Activated naive CD8-positive, alpha-beta T cell treated with anti-CD3 and anti-CD28 coated beads, Interleukin-2, amount 10 ng/mL, durations not matched to agents 7 days and 5 days (primary cell): ENCODE measurements around the gene AKR1D1. TPM values are rescaled to one million over a fixed set of nuclear protein-coding genes. Genes with fewer than 3 reads are reported as not detected.
"Not testable (repeated sequence)": the region's sequence is repeated elsewhere in the genome, so short reads cannot be mapped to it uniquely, and the experiment has no call there.

Experiments used
- ATAC-seq: fragments of 150-1000 bp; cut with Tn5 transposase; one replicate; pipeline ENCODE4 v1.10.0; 2021; ENCODE audit warnings: low read depth, moderate library complexity
- POLR2A ChIA-PET: fragments of 350-600 bp; sonication (Branson Sonifier 250); formaldehyde crosslinking; loops from one replicate; lab custom pipeline; 2021; ENCODE audit warnings: antibody characterized with exemption; lab: Charles Lee
- DNase-seq: peaks from one replicate; pipeline ENCODE4 v3.0.0; 2021
- H3K27ac Mint-ChIP-seq: one replicate; pipeline ENCODE4 v1.8.0; 2022; ENCODE audit warnings: mild to moderate bottlenecking, mixed read lengths
- H3K27me3 Mint-ChIP-seq: one replicate; pipeline ENCODE4 v1.8.0; 2022; ENCODE audit warnings: mild to moderate bottlenecking, moderate library complexity, mixed read lengths
- H3K36me3 Mint-ChIP-seq: one replicate; pipeline ENCODE4 v1.8.0; 2021; ENCODE audit warnings: mild to moderate bottlenecking, mixed read lengths
- H3K4me1 Mint-ChIP-seq: one replicate; pipeline ENCODE4 v1.8.0; 2021; ENCODE audit warnings: mixed read lengths
- H3K4me3 Mint-ChIP-seq: one replicate; pipeline ENCODE4 v1.8.0; 2022; ENCODE audit warnings: mild to moderate bottlenecking, moderate library complexity, mixed read lengths
- H3K9me3 Mint-ChIP-seq: one replicate; pipeline ENCODE4 v1.8.0; 2021; ENCODE audit warnings: mixed read lengths
- total RNA-seq, 2 experiments: library from RNA; stranded (reverse); gene quantifications; one replicate each; pipeline ENCODE4 v1.2.3, GENCODE V29; 2021

AKR1D1 gene
- not detected for total RNA-seq

DNA sequence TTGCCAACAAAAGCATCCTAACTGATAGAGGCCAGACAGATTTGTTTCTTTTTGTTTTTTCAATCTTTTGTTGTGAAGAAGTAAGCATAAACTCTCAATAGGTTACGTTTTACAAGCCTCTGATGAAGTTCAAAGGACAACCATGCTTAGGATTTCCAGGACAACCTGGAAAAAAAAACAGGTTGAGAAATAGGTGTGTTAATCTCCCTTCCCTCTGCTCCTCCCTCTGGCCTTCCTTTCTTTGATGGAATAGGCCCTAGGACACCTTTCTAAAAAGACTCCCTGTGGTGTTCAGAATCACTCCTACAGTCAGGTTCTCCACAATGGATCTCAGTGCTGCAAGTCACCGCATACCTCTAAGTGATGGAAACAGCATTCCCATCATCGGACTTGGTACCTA is at the start of gene AKR1D1:
Gene AKR1D1, plus strand, starts transcription at position 264 of the 400 bp plus-strand sequence. Its CDS starts 60 bp downstream, at position 324.
- no peak within 1 kb of the TSS for H3K27ac Mint-ChIP-seq
- POLR2A ChIA-PET: no interaction called here
- H3K27me3 Mint-ChIP-seq: no peaks in the 10 kb centered on the region
- ATAC-seq (no peak), DNase-seq (no peak)
- peaks cover 3% of the 10 kb centered on the region for H3K9me3 Mint-ChIP-seq
- H3K4me1 Mint-ChIP-seq: no peaks in the 10 kb centered on the region
- no peak within 1 kb of the TSS for H3K4me3 Mint-ChIP-seq
- no peaks in the 10 kb centered on the region for H3K36me3 Mint-ChIP-seq

DNA sequence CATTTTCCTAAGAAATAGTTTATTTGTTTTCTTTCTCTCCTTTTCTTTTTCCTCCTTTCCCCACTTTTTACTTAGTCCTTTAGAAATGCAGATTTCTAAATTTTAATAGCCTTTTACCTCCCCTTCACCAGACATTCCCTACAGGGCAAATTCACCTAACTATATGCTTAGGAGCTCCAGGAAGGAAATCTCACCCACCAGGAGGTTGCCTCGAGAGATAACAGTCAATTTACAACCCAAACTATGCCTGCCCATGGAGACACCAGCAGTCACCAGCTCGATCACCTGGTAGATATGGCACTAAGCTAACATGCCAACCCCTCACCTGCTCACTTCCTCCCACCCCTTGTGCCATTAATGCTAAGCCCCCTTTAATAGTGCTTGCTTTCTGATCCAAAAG is 49.2 kb upstream of the AKR1D1 start:
- Mint-ChIP-seq H3K27ac (no peak overlapping the region), H3K36me3 (peaks cover 8% of the 10 kb centered on the region), H3K27me3 (peaks cover 11% of the 10 kb centered on the region), H3K4me3 (no peak overlapping the region), H3K9me3 (peaks cover 13% of the 10 kb centered on the region), H3K4me1 (peaks cover 12% of the 10 kb centered on the region)
- ATAC-seq (no peak), DNase-seq (no peak)
- POLR2A ChIA-PET: no interaction called here

DNA sequence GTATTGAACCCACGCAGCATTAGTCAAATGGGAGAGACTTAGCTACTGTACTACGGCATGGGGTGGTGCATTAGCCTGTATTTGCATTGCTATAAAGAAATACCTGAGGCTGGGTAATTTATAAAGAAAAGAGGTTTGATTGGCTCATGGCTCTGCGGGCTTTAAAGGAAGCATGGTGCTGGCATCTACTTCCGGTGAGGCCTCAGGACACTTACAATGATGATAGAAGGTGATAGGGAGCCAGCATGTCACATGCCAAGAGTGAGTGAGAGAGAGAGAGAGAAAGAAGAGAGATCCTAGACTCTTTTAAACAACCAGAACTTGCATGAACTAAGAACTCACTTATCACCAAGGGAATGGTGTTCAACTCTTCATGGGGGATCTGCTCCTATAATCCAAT is 47.1 kb upstream of the AKR1D1 start:
- POLR2A ChIA-PET: no interaction called here
- ATAC-seq: no peak
- H3K4me1 Mint-ChIP-seq: peaks cover 3% of the 10 kb centered on the region

DNA sequence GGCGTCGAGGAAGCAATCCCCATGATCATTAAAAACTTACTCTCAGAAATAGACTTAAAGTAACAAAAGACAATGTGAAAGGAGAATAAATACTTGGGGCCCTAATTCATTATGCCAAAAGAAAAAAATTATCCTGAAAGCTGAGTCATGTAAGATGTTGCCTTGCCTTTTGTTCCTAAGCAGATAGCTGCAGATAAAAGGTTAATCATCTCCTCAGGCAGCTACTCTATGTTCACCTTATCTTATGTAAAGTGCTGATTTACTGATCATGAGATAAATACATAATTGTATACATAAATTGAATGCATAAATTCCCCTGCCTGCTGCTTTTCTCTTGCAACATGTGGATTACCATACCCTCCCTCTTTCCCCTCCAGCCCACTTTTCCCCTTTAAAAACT is 46.3 kb upstream of the AKR1D1 start:
- Mint-ChIP-seq H3K4me3 (no peak overlapping the region), H3K27ac (no peak overlapping the region), H3K27me3 (peaks cover 11% of the 10 kb centered on the region), H3K4me1 (no peaks in the 10 kb centered on the region), H3K36me3 (no peaks in the 10 kb centered on the region), H3K9me3 (peaks cover 9% of the 10 kb centered on the region)
- ATAC-seq: no peak
- DNase-seq: no peak
- POLR2A ChIA-PET: no interaction called here

More for the DNA sequence above, 47.1 kb upstream of the AKR1D1 start:
- peaks cover 11% of the 10 kb centered on the region for H3K27me3 Mint-ChIP-seq
- H3K36me3 Mint-ChIP-seq: peaks cover under 1% of the 10 kb centered on the region
- no peak overlapping the region for H3K27ac Mint-ChIP-seq
- peaks cover 10% of the 10 kb centered on the region for H3K9me3 Mint-ChIP-seq
- H3K4me3 Mint-ChIP-seq: no peak overlapping the region
- DNase-seq: no peak

DNA sequence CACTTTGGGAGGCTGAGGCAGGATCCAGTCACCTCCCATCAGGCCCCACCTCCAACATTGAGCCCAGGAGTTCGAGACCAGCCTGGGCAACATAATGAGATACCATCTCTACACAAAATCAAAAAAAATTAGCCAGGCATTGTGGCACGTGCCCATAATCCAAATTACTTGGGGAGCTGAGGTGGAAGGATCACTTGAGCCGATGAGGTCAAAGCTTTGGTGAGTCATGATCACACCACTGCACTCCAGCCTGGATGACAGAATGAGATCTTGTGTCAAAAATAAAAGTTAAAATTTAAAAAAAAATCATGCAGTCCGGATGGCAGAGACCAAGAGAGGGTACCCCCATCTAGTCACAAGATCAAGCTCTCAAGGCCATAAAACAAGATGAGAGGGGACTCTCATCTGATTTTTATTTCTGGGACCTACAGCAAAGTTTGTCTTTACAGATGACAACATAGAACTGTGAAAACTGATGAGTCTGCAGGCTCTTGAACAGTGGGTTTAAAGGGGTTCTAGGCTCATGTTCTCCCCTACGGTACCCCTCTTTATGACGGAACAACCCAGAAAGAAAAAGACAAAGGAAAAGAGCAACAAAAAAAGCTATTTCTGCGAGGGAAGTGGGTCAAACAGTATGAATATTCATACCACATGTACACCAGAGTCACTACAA is 45.4 kb upstream of the AKR1D1 start:
- Mint-ChIP-seq H3K27me3 (peaks cover 11% of the 10 kb centered on the region), H3K27ac (no peak overlapping the region), H3K4me3 (no peak overlapping the region), H3K36me3 (no peaks in the 10 kb centered on the region), H3K4me1 (no peaks in the 10 kb centered on the region), H3K9me3 (peaks cover 8% of the 10 kb centered on the region)
- ATAC-seq (no peak), DNase-seq (no peak)
- POLR2A ChIA-PET: interaction anchor here (0.6 kb wide), 1 partner anchor 1208 kb away, joined by 4 read pairs; no protein-coding TSS in a partner anchor

DNA sequence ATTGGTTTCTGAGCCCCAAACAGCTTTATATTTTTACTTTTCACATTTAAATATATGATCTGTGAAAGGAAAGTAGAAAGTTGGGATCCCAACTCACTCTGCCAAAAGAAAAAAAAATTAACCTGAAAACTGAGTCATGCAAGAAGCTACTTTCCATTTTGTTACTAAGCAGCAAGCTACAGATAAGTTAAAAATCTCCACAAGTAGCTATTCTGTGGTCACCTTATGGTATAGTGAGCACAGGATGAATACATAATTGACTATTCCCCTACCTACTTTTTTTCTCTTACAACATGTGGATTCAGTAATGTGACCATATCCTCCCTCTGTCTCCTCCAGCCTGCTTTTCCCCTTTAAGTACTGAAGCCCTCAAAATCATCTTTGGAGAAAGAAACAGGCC is 44.1 kb upstream of the AKR1D1 start:
- H3K27me3 Mint-ChIP-seq: peaks cover 14% of the 10 kb centered on the region
- no peaks in the 10 kb centered on the region for H3K36me3 Mint-ChIP-seq
- H3K4me3 Mint-ChIP-seq: no peak overlapping the region
- no peaks in the 10 kb centered on the region for H3K4me1 Mint-ChIP-seq
- peaks cover 9% of the 10 kb centered on the region for H3K9me3 Mint-ChIP-seq
- no peak overlapping the region for H3K27ac Mint-ChIP-seq
- POLR2A ChIA-PET: no interaction called here
- DNase-seq: no peak
- ATAC-seq: no peak

DNA sequence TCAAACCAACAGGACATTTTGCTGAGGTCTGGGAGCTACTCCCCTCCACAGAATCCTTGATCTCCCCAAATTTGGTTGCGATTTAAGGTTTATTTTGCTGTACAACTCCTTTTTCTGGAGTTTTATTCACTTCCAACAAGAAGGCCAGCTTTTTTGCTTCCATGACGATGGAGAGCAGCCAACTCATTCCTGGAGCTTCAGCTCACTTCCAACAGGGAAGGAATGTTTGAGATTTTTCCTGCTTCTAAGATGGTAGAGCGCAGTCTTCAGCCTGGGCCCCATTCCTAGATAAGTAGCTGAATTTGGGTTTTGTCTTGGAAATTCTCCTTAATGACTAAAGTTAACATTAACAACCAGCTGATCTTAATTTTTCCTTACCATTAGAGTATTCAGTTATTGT is 43.5 kb upstream of the AKR1D1 start:
- no peak overlapping the region for H3K27ac Mint-ChIP-seq
- POLR2A ChIA-PET: no interaction called here
- peaks cover 14% of the 10 kb centered on the region for H3K27me3 Mint-ChIP-seq

DNA sequence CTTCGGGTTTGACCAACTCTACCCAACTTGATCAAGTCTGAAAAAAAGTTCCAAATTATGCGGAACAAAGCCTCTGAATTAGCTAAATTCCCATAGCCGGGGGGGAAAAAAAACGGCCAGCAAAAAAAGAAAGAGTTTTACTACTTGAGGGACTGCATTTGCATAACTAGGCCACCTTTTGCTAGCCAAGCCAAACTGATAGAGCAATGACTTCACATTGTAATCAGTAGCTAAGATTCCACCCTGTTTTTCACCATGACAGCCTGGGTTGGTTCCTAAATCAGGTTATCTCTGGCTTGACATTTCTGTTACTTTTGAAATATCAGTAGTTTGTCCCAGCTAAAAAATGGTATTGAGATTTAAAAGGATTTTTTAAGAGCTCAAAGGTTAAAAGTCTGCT is 43.0 kb upstream of the AKR1D1 start:
- Mint-ChIP-seq H3K27me3 (peaks cover 10% of the 10 kb centered on the region), H3K27ac (no peak overlapping the region), H3K4me3 (no peak overlapping the region), H3K9me3 (peaks cover 9% of the 10 kb centered on the region), H3K36me3 (no peaks in the 10 kb centered on the region), H3K4me1 (no peaks in the 10 kb centered on the region)
- no peak for ATAC-seq
- no peak for DNase-seq
- POLR2A ChIA-PET: no interaction called here

More for the DNA sequence above, 43.5 kb upstream of the AKR1D1 start:
- peaks cover 9% of the 10 kb centered on the region for H3K9me3 Mint-ChIP-seq
- no peaks in the 10 kb centered on the region for H3K36me3 Mint-ChIP-seq
- H3K4me1 Mint-ChIP-seq: no peaks in the 10 kb centered on the region
- H3K4me3 Mint-ChIP-seq: no peak overlapping the region
- no peak for DNase-seq
- no peak for ATAC-seq

- H3K27ac Mint-ChIP-seq: no peak overlapping the region
- peaks cover 14% of the 10 kb centered on the region for H3K9me3 Mint-ChIP-seq
- H3K4me3 Mint-ChIP-seq: no peak overlapping the region
- H3K36me3 Mint-ChIP-seq: no peaks in the 10 kb centered on the region
- DNase-seq: no peak
- H3K4me1 Mint-ChIP-seq: no peaks in the 10 kb centered on the region
- peaks cover 24% of the 10 kb centered on the region for H3K27me3 Mint-ChIP-seq
- POLR2A ChIA-PET: no interaction called here
- no peak for ATAC-seq
These were observed 40.1 kb upstream of the AKR1D1 start for GRCh38 chr7:138036135-138036534.

- POLR2A ChIA-PET, H3K36me3 Mint-ChIP-seq, H3K27ac Mint-ChIP-seq, H3K4me3 Mint-ChIP-seq, ATAC-seq, DNase-seq, H3K4me1 Mint-ChIP-seq: not testable (repeated sequence)
- Mint-ChIP-seq H3K27me3 (peaks cover 23% of the 10 kb centered on the region), H3K9me3 (peaks cover 12% of the 10 kb centered on the region)
These were observed 36.2 kb upstream of the AKR1D1 start for GRCh38 chr7:138040063-138040462.

GRCh38 chr7:138044897-138045296 is 31.4 kb upstream of the AKR1D1 start:
- ATAC-seq (no peak), DNase-seq (no peak)
- H3K4me1 Mint-ChIP-seq: no peaks in the 10 kb centered on the region
- peaks cover 5% of the 10 kb centered on the region for H3K9me3 Mint-ChIP-seq
- H3K36me3 Mint-ChIP-seq: no peaks in the 10 kb centered on the region
- POLR2A ChIA-PET: no interaction called here
- H3K27ac Mint-ChIP-seq: no peak overlapping the region
- H3K4me3 Mint-ChIP-seq: no peak overlapping the region
- peaks cover 22% of the 10 kb centered on the region for H3K27me3 Mint-ChIP-seq

DNA sequence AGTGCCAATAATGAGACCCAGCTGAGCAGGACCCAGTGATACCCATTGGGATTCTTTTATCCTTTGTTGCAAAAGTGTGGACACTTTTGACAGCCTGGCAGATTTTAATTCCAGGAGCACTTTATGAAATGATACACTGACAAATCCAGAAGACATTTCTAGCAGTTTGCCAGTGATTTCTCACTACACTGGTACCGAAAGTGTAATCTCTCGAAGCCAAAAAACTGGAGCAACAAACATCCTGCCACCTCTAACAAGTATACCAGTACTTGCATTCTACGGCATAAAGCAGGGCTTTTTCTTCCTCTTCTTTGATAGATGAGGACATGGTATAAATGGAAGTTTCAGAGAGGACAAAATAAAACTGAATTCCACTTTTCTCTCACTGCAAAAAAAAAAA is 28.4 kb upstream of the AKR1D1 start:
- ATAC-seq: no peak
- no peak for DNase-seq
- Mint-ChIP-seq H3K36me3 (no peaks in the 10 kb centered on the region), H3K27me3 (peaks cover 14% of the 10 kb centered on the region), H3K4me3 (no peak overlapping the region), H3K4me1 (no peaks in the 10 kb centered on the region), H3K9me3 (peaks cover 6% of the 10 kb centered on the region), H3K27ac (no peak overlapping the region)
- POLR2A ChIA-PET: no interaction called here

DNA sequence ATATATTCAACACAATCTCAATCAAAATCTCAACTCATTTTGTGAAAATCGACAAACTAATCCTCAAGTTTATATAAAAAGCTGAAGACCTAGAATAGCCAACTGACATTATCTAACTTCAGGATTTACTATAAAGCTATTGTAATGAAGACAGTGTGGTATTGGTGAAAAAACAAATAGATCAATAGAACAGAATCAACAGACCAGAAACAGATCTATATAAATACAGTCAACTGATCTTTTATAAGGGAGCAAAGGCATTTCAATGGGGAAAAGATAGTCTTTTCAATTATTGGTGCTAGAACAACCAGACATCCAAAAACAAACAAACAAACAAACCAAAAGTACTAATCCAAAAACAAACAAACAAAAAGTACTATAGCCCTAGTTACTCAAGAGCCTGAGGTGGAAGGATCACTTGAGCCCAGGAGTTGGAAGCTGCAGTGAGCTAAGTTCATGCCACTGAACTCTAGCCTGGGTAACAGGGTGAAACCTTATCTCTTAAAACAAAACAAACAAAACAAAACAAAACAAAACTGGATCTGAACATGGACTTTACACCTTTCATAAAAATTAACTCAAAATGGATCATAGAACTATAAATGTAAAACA is 26.6 kb upstream of the AKR1D1 start:
- no peak for DNase-seq
- H3K4me1 Mint-ChIP-seq: no peaks in the 10 kb centered on the region
- ATAC-seq: no peak
- peaks cover 6% of the 10 kb centered on the region for H3K9me3 Mint-ChIP-seq
- H3K27me3 Mint-ChIP-seq: peaks cover 14% of the 10 kb centered on the region
- H3K4me3 Mint-ChIP-seq: no peak overlapping the region
- POLR2A ChIA-PET: no interaction called here
- H3K36me3 Mint-ChIP-seq: no peaks in the 10 kb centered on the region
- H3K27ac Mint-ChIP-seq: no peak overlapping the region

GRCh38 chr7:138051712-138052247 is 24.5 kb upstream of the AKR1D1 start:
- DNase-seq, H3K4me3 Mint-ChIP-seq, POLR2A ChIA-PET, H3K27ac Mint-ChIP-seq, H3K4me1 Mint-ChIP-seq, H3K9me3 Mint-ChIP-seq, ATAC-seq, H3K36me3 Mint-ChIP-seq: not testable (repeated sequence)
- peaks cover 12% of the 10 kb centered on the region for H3K27me3 Mint-ChIP-seq
